Gastroesophageal sphincter (tissue), 4 donors: Measurements from ENCODE around the gene ZNF497. TPM values are rescaled to one million over a fixed set of nuclear protein-coding genes. Genes with fewer than 3 reads are reported as not detected.
A peak's percentile ranks its signal among the peaks of the same experiment; 100 is the strongest.

Experiments used
- ATAC-seq: fragments of 150-250 bp; one replicate; pipeline ENCODE4 v1.9.1; 2016; ENCODE audit warnings: mild to moderate bottlenecking, moderate library complexity
- H3K27ac ChIP-seq, 4 donors: fragments of 200-600 bp; sonication (generic) in 3 of 4; 1 replicate in 3 of 4; 2 replicates in 1 of 4; pipeline ENCODE4 v1.5.1; 2016 to 2019
- H3K27me3 ChIP-seq: fragments of 200-600 bp; sonication (generic); one replicate; pipeline ENCODE4 v1.5.1; 2019
- H3K36me3 ChIP-seq, 2 donors: fragments of 200-600 bp; sonication (generic); one replicate each; pipeline ENCODE4 v1.5.1; 2019; ENCODE audit warnings: control low read depth in 1 of 2
- H3K4me1 ChIP-seq, 3 donors: fragments of 200-600 bp; sonication (generic); 1 replicate in 2 of 3; 2 replicates in 1 of 3; pipeline ENCODE4 v1.5.1; 2016 to 2019; ENCODE audit warnings: control low read depth in 2 of 3
- H3K4me3 ChIP-seq, 2 donors: fragments of 200-600 bp; sonication (generic); one replicate each; pipeline ENCODE4 v1.5.1; 2019; ENCODE audit warnings: mild to moderate bottlenecking in 1 of 2, moderate library complexity in 1 of 2
- H3K9me3 ChIP-seq, 3 donors: fragments of 200-600 bp; sonication (generic); one replicate each; pipeline ENCODE4 v1.5.1; 2017 to 2019; ENCODE audit warnings: control low read depth in 2 of 3
- EP300 ChIP-seq: sonication (generic); formaldehyde crosslinking; IDR thresholded peaks from one replicate; pipeline ENCODE4 v1.6.1; 2017; ENCODE audit warnings: antibody characterized with exemption, mild to moderate bottlenecking
- POLR2A ChIP-seq, 2 donors: fragments of 450-650 bp; IDR thresholded peaks; one replicate each; pipeline ENCODE4 v1.6.1; 2017; ENCODE audit warnings: antibody characterized with exemption in 2 of 2, mild to moderate bottlenecking in 2 of 2, moderate library complexity in 1 of 2
- POLR2AphosphoS5 ChIP-seq: sonication (generic); formaldehyde crosslinking; IDR thresholded peaks from one replicate; pipeline ENCODE4 v1.6.1; 2017; ENCODE audit warnings: antibody characterized with exemption
- WGBS, 2 donors: methylation state at CpG; one replicate each; pipeline ENCODE4 v1.1.5; 2018; ENCODE audit warnings: low coverage in 1 of 2; 5-methylcytosine and 5-hydroxymethylcytosine counted together
- total RNA-seq, 4 donors: library from RNA; depleted of rRNA; stranded (reverse); fragments of >200 nt; gene quantifications; one replicate each; pipeline ENCODE4 v1.1.0, GENCODE V29; 2016
- TF ChIP-seq, protein P1 (sequence below), 4 experiments: fragments of 200-600 bp in 2 of 4; fragments of 450-650 bp in 2 of 4; sonication (generic) in 1 of 4; IDR thresholded peaks; one replicate each; pipeline ENCODE4 v1.5.1; 2017 to 2019; ENCODE audit warnings: antibody characterized with exemption in 4 of 4, mild to moderate bottlenecking in 2 of 4, moderate library complexity in 2 of 4

ZNF497 gene
- total RNA-seq, 4 donors from 2014 or later: 0.77 to 2.2 (median 1.6) TPM

DNA sequence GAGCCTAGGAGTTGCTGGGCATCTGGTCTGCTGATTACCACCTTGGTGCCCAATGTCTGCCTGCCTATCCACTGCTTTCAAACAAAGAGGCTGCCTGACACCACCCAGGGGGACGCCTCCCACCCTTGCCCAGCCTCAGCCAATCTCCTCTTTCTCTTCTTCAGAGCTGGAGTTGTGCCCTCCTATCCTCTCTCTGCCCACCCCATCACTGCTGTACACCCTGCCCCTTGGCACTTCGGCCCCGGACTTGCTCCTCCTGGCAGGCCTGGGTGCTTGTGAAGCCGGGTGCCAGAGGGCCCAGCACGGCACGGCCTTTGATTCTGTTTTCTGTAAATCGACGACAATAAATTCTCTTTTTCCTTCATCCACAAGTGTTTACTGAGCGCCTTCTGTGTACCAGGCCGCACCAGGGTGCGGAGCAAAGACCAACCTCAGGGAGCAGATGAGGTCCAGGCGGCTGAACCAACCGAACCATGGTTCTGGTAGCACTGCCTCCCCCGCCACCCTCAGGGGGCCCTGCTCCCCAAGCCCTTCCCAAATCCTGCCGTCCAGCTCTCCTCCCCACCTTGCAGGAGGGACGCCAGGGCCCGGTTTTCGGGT lies 37.9 kb upstream of the ZNF497 start:
- TF ChIP-seq, protein P1, sequence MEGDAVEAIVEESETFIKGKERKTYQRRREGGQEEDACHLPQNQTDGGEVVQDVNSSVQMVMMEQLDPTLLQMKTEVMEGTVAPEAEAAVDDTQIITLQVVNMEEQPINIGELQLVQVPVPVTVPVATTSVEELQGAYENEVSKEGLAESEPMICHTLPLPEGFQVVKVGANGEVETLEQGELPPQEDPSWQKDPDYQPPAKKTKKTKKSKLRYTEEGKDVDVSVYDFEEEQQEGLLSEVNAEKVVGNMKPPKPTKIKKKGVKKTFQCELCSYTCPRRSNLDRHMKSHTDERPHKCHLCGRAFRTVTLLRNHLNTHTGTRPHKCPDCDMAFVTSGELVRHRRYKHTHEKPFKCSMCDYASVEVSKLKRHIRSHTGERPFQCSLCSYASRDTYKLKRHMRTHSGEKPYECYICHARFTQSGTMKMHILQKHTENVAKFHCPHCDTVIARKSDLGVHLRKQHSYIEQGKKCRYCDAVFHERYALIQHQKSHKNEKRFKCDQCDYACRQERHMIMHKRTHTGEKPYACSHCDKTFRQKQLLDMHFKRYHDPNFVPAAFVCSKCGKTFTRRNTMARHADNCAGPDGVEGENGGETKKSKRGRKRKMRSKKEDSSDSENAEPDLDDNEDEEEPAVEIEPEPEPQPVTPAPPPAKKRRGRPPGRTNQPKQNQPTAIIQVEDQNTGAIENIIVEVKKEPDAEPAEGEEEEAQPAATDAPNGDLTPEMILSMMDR (IDR thresholded peaks at IDR 0.05): no peak
- TF ChIP-seq POLR2A (IDR thresholded peaks at IDR 0.05) (no peak), POLR2AphosphoS5 (no peak), EP300 (no peak)
- H3K27me3 ChIP-seq: peaks cover 33% of the 10 kb centered on the region
- peak overlapping the region; percentile 18 to 56 for H3K4me3 ChIP-seq
- peaks cover 0 to 40% (median 11%) of the 10 kb centered on the region in 3 donors for H3K4me1 ChIP-seq
- H3K27ac ChIP-seq: peak overlapping the region in 3 of 4 donors; percentile 55 to 73 (median 60)
- ATAC-seq: no peak
- 50 to 57% methylated on average over 4 to 7 of the region's 18 CpGs for WGBS, 2 donors
- H3K9me3 ChIP-seq: no peaks in the 10 kb centered on the region
- H3K36me3 ChIP-seq: peaks cover 0 to 1% of the 10 kb centered on the region in 2 donors

DNA sequence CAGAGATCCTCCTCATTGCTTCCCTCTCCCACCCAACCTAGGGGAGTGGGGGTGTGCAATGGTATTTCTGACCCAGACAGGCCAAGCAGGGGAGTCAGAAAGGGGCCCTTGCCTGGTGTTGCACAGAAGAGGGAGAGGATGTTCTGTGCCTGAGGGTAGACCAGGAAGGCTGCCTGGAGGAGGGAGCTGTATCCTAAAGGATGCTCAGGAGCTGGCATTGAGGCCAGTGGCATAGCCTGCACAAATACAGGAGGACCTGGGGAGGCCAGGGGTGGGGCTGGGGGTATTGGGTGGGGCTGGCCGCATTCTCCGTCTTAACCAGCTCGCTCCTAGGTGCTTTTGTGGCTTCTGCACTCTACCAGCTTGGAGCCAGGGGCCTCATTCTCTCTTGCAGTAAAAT lies 37.4 kb upstream of the ZNF497 start:
- Histone ChIP-seq H3K36me3 (peaks cover 0 to 6% of the 10 kb centered on the region in 2 donors), H3K4me3 (peak overlapping the region in 1 of 2 donors; percentile 56), H3K4me1 (peaks cover 0 to 40% (median 11%) of the 10 kb centered on the region in 3 donors), H3K27ac (no peak overlapping the region), H3K27me3 (peaks cover 38% of the 10 kb centered on the region), H3K9me3 (no peaks in the 10 kb centered on the region)
- TF ChIP-seq, protein P1 (IDR thresholded peaks at IDR 0.05): no peak
- no peak for TF ChIP-seq POLR2AphosphoS5
- TF ChIP-seq POLR2A (IDR thresholded peaks at IDR 0.05): no peak
- WGBS, 2 donors: no CpG with 5 or more reads among the region's 3 CpGs
- ATAC-seq: no peak

DNA sequence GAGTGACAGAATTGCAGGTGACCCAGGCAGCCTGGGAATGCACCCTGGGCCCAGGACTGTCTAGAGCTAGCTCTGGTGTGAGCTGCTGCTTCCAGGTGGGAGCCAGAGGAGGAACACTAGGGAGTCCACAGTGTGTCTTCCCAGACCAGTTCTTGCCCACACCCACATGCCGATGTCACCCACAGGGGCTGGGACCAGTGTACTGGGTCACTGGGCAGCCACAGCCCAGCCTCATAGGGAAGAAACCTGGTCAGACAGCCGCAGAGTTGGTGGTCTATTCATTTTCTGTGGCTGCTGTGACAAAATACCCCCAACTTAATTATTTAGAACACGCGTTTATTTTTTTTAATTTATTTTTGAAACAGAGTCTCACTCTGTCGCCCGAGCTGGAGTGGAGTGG lies 36.0 kb upstream of the ZNF497 start:
- Histone ChIP-seq H3K4me1 (peaks cover 0 to 40% (median 11%) of the 10 kb centered on the region in 3 donors), H3K36me3 (peaks cover 0 to 20% of the 10 kb centered on the region in 2 donors), H3K4me3 (no peak overlapping the region), H3K27me3 (peaks cover 38% of the 10 kb centered on the region), H3K27ac (no peak overlapping the region), H3K9me3 (no peaks in the 10 kb centered on the region)
- 89 to 94% methylated on average over 6 of the region's 6 CpGs for WGBS, 2 donors
- ATAC-seq: no peak
- TF ChIP-seq EP300: no peak
- no peak for TF ChIP-seq POLR2A (IDR thresholded peaks at IDR 0.05)
- TF ChIP-seq POLR2AphosphoS5: no peak
- TF ChIP-seq, protein P1 (IDR thresholded peaks at IDR 0.05): no peak

DNA sequence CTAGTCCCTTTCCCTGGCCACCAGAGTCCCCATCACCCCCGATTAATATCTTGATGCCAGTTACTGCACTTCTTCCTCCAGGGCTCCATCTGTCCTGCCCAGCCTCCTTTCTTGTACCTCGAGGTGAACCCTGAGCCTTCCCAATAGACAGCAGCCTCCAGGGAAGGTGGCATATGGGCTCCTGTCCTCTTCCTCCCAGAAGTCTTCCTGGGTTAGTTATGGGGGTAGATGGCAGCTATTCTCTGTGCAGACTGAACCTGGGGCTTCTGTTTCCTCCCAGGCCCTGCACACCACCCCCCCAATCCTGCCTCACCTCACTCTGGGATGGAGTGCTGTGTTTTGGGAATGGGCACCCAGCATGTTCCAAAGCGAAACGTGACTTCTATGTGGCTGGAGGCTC lies 35.5 kb upstream of the ZNF497 start:
- ATAC-seq: no peak
- no peak overlapping the region for H3K27ac ChIP-seq
- H3K36me3 ChIP-seq: peaks cover 0 to 24% of the 10 kb centered on the region in 2 donors
- peaks cover 0 to 40% (median 11%) of the 10 kb centered on the region in 3 donors for H3K4me1 ChIP-seq
- H3K27me3 ChIP-seq: peaks cover 38% of the 10 kb centered on the region
- H3K9me3 ChIP-seq: no peaks in the 10 kb centered on the region
- 60 to 79% methylated on average over 1 to 2 of the region's 4 CpGs for WGBS, 2 donors
- no peak overlapping the region for H3K4me3 ChIP-seq
- TF ChIP-seq, protein P1 (IDR thresholded peaks at IDR 0.05): no peak
- TF ChIP-seq EP300: no peak
- no peak for TF ChIP-seq POLR2AphosphoS5
- no peak for TF ChIP-seq POLR2A (IDR thresholded peaks at IDR 0.05)

DNA sequence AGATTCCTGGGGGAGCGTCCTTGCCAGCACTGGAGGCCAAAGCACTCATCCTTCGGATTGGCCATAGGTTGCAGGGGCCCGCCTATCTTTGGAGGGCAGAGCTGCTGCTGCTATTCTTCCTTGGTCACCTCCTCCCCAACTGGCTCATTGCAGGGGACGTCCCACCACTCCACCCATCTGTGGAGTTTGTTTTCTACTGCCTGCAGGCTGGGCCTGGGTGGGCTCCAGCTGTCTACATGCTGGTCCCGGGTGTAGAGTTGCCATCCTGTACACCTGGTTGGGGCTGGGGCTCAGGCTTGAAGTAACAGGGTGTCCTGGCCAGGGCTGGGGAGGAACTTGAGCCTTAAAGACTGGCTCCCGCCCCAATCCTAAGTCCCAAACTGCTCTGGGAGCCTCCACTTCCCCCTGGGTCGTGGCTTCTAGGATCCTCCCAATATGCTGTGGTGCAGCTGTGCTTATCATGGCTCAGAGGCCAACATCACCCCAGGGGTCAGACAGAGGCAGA lies 35.0 kb upstream of the ZNF497 start:
- ATAC-seq: no peak
- Histone ChIP-seq H3K36me3 (peaks cover 0 to 29% of the 10 kb centered on the region in 2 donors), H3K27me3 (peaks cover 38% of the 10 kb centered on the region), H3K4me1 (peaks cover 0 to 40% (median 11%) of the 10 kb centered on the region in 3 donors), H3K27ac (no peak overlapping the region), H3K4me3 (no peak overlapping the region), H3K9me3 (no peaks in the 10 kb centered on the region)
- no peak for TF ChIP-seq POLR2AphosphoS5
- TF ChIP-seq POLR2A (IDR thresholded peaks at IDR 0.05): no peak
- TF ChIP-seq, protein P1 (IDR thresholded peaks at IDR 0.05): no peak
- TF ChIP-seq EP300: no peak
- WGBS, 2 donors: 60% methylated on average over 2 of the region's 7 CpGs; no CpG with 5 or more reads in 1 of the 2 donors
